ENCODE results near the gene NRARP. TPM values are rescaled to one million over a fixed set of nuclear protein-coding genes. Genes with fewer than 3 reads are reported as not detected.

Gene NRARP
- total and polyA plus RNA-seq, 7 donors = 0.73 to 7.5 (median 3.5) TPM

DNA sequence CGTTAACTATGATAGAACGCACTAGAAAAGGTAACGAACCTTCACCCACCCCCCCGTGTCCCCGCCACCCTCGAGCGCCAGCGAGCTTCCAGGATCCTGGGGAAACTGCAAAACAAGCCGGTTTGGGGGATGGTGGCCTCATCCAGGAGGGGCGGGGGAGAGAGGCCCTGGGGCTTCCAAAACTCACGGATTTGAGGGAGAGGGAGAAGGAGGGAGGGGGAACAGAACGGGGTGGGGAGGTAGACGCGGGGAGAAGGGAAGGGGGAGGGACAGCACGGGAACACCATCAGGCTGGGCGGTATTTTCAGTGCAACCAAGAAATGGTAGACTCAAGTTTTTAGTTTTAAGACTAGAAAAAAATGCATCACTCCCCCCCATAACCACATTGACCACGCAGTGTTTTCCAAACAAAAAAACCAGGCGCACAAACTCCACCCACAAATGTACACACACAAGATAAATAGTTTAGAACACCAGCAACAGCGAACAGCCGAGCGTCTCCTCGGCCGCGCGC, 1.4 kb downstream of the NRARP start:
- peaks cover 21% of the 10 kb centered on the region for H3K4me1 ChIP-seq
- ATAC-seq (no peak), DNase-seq (no peak)
- H3K4me3 ChIP-seq = peak overlapping the region; percentile 66
- H3K9me3 ChIP-seq = no peaks in the 10 kb centered on the region
- H3K36me3 ChIP-seq (ENCODE audit: insufficient read depth in 1 of 2, low read depth in 1 of 2) = no peaks in the 10 kb centered on the region
- intact Hi-C loops (cut with DNase I) = no loop called here
- H3K27ac ChIP-seq = no peak overlapping the region
- TF ChIP-seq, protein P1, sequence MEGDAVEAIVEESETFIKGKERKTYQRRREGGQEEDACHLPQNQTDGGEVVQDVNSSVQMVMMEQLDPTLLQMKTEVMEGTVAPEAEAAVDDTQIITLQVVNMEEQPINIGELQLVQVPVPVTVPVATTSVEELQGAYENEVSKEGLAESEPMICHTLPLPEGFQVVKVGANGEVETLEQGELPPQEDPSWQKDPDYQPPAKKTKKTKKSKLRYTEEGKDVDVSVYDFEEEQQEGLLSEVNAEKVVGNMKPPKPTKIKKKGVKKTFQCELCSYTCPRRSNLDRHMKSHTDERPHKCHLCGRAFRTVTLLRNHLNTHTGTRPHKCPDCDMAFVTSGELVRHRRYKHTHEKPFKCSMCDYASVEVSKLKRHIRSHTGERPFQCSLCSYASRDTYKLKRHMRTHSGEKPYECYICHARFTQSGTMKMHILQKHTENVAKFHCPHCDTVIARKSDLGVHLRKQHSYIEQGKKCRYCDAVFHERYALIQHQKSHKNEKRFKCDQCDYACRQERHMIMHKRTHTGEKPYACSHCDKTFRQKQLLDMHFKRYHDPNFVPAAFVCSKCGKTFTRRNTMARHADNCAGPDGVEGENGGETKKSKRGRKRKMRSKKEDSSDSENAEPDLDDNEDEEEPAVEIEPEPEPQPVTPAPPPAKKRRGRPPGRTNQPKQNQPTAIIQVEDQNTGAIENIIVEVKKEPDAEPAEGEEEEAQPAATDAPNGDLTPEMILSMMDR (IDR thresholded peaks at IDR 0.05) = no peak
- 6 to 7% (median 6%) methylated on average over 24 to 25 of the region's 25 CpGs for WGBS, 3 donors
- H3K27me3 ChIP-seq (ENCODE audit: insufficient read depth in 3 of 3, low read length in 2 of 3) = peaks cover 0 to 68% (median 24%) of the 10 kb centered on the region in 3 donors

DNA sequence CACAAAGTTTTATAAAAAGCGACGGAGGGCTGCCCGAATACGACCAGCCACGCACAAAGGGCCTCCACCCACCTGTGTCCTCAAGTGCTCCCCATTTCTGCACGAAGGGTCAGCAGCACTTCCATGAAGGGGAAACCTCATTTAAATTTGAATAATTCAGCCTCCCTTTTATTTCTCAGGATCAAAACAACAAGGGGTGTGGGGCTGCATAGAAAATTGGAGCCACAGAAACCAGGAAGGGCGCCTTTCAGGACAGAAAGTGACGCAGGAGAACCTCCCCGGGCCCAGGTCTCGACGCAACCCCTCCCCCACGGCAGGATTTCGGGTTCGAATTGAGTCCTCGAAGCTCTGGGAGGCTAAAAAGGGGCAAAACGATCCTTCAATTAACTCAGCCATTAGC, 2.1 kb downstream of the NRARP start:
- Histone ChIP-seq H3K36me3 (ENCODE audit: insufficient read depth in 1 of 2, low read depth in 1 of 2) (no peaks in the 10 kb centered on the region), H3K9me3 (no peaks in the 10 kb centered on the region), H3K4me1 (peaks cover 14% of the 10 kb centered on the region), H3K27me3 (ENCODE audit: insufficient read depth in 3 of 3, low read length in 2 of 3) (peaks cover 0 to 71% (median 24%) of the 10 kb centered on the region in 3 donors), H3K27ac (no peak overlapping the region), H3K4me3 (peak overlapping the region; percentile 66)
- DNase-seq (no peak), ATAC-seq (no peak)
- TF ChIP-seq, protein P1 (IDR thresholded peaks at IDR 0.05) = no peak
- WGBS, 3 donors = 49 to 54% (median 53%) methylated on average over 16 of the region's 16 CpGs
- intact Hi-C loops (cut with DNase I) = loop anchor here (5.0 to 10.0 kb wide), 2 partner anchors 107 to 225 kb away; no protein-coding TSS in a partner anchor

DNA sequence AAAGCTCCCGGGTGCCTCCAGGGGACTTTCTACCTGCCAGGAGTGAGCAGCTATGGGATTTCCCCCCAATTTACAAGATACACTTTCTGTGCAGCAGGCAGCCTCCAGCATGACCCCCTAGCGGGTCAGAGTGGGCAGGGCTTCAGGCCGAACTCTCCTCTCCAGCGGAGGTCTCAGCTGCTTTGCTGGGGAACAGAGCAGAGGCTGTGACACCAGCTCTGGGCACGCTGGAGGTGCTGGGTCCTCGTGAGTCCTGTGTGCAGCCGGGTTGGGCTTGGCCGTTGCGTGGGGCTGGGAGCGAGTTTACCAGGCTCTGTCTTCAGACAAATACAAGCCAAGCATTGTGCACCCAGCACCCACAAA, 2.9 kb downstream of the NRARP start:
- no peak overlapping the region for H3K27ac ChIP-seq
- peaks cover 7% of the 10 kb centered on the region for H3K4me1 ChIP-seq
- DNase-seq = no peak
- no peaks in the 10 kb centered on the region for H3K9me3 ChIP-seq
- intact Hi-C loops (cut with DNase I) = loop anchor here (5.0 to 10.0 kb wide), 2 partner anchors 108 to 226 kb away; no protein-coding TSS in a partner anchor
- H3K4me3 ChIP-seq = peak overlapping the region; percentile 66
- WGBS, 3 donors = 53 to 65% (median 63%) methylated on average over 10 of the region's 10 CpGs
- no peak for ATAC-seq
- H3K36me3 ChIP-seq (ENCODE audit: insufficient read depth in 1 of 2, low read depth in 1 of 2) = no peaks in the 10 kb centered on the region
- TF ChIP-seq, protein P1 (IDR thresholded peaks at IDR 0.05) = no peak
- H3K27me3 ChIP-seq (ENCODE audit: insufficient read depth in 3 of 3, low read length in 2 of 3) = peaks cover 0 to 78% (median 26%) of the 10 kb centered on the region in 3 donors

DNA sequence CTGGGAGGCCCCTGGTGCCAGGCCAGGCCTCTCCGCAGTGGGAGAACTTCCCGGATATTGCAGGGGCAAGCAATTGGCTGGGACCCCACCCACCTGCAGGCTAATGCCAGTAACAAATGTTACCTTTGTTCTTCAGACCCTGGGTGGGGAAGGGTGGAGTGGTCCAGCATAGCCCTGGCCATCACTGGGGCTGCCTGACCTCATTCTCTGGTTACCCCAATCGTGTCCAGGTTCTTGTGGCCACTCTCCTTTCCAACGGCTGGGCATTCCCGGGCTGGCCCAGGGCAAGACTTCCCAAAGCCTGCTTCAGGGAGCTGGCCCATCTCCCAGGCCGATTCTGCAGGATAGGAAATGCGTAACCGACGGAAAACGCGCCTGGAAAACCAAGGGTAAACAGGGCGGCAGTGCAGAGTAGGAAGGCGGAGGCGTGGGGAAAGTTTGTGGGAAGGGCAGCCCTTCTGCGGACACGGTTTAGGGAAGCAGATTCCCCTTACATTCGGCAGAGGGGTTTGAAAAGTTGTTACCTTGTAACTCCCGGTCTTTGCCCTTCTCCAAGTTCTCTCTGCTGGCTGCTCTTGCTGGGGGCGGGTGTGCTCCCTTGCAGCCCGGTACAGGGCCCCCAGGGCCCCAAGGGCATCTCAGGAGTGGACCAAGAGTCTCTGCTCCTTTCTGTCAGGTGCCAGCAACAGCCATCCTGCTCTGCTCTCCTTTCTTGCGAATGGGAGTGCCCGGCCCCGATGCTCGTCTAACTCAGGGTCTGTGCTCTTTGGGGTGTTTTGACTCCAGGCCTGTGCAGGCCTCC, 3.5 kb downstream of the NRARP start:
- Histone ChIP-seq H3K9me3 (no peaks in the 10 kb centered on the region), H3K27ac (peak overlapping the region; percentile 50), H3K36me3 (ENCODE audit: insufficient read depth in 1 of 2, low read depth in 1 of 2) (no peaks in the 10 kb centered on the region), H3K4me1 (peaks cover 7% of the 10 kb centered on the region), H3K4me3 (peak overlapping the region; percentile 66), H3K27me3 (ENCODE audit: insufficient read depth in 3 of 3, low read length in 2 of 3) (peaks cover 0 to 84% (median 27%) of the 10 kb centered on the region in 3 donors)
- intact Hi-C loops (cut with DNase I) = loop anchor here (5.0 to 10.0 kb wide), 2 partner anchors 109 to 226 kb away; no protein-coding TSS in a partner anchor
- DNase-seq = no peak
- 55 to 58% (median 57%) methylated on average over 24 of the region's 24 CpGs for WGBS, 3 donors
- no peak for ATAC-seq
- TF ChIP-seq, protein P1 (IDR thresholded peaks at IDR 0.05) = no peak
